H54 (cell line): ENCODE results near the gene LACTBL1.
"Not testable (repeated sequence)": the region's sequence is repeated elsewhere in the genome, so short reads cannot be mapped to it uniquely, and the experiment has no call there.

Experiments
- DNase-seq: peaks from one replicate; pipeline ENCODE4 v3.0.0; 2011; ENCODE audit warnings: low spot score, mixed read lengths; ENCODE audit not compliant: insufficient read length
- FAIRE-seq: peaks from 3 replicates; lab custom pipeline; 2011; peaks lifted over from hg19 to GRCh38; lab: Jason Lieb, UNC
- POLR2A ChIP-seq: IDR thresholded peaks from 2 replicates; pipeline ENCODE4 v1.6.1; 2011; ENCODE audit warnings: low read depth, mild to moderate bottlenecking, low read length

LACTBL1 gene, protein sequence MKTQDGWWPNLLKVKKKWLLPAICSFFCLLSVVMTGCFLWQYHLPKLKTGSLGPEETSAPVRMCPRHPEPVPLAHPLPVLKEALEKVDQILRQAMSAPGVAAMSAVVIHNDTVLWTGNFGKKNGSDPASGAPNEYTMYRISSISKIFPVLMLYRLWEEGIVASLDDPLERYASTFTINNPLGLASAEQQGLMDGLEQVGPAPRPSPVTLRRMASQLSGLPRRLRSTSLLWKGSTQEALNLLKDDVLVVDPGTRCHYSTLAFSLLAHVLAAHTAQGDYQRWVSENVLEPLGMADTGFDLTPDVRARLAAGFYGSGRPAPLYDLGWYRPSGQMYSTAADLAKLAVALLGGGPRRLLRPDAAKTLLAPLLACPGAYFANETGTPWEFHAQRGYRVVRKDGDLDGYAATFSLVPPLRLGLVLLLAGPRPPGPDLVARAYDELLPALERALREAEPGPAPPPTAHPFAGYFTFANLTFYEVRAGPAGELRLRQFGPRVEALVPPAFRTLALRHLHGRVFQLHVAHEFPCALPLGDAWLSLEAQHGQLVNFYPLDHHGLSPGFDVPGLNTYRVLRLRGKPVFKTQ

DNA sequence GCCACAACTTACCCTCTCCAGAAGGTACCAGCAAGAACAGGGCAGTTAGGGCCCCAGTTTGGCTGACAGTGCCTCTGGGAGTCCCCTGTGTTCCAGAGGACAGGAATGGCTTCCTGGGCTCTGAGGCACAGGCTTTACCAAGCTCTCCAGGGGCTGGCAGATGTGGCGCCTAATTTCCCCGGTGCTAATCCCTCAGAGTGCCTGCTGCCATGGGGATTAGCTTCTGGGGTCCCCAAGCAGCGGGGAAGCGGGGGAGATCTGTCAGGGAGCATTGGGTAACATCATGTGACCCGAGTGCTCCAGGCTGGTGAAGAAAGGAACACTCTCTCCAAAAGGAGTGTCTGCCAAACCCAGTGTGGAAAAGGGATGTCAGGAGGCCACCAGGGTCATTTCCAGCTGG lies at the start of gene LACTBL1:
Gene LACTBL1 (minus strand): TSS at position 107 of the 400 bp plus-strand sequence. CDS start 550 bp downstream, outside the sequence.
- DNase-seq (no peak), FAIRE-seq (no peak)
- no peak for TF ChIP-seq POLR2A

DNA sequence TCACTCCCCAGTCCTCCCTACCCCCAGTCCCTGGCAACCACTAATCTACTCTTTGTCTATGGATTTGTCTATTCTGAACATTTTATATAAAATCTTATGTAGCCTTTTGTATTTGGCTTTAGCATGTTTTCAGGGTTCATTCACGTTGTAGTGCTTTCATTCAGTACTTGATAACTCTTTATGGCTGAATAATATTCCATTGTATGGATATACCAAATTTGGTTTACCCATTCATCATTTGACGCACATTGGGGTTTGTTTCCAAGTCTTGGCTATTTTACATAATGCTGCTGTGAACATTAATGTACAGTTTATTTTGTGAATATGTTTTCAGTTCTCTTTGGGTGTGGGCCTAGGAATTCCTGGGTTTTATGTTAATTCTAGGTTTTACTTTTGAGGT lies 49.2 kb upstream of the LACTBL1 start:
- TF ChIP-seq POLR2A = no peak
- no peak for FAIRE-seq
- DNase-seq = no peak

DNA sequence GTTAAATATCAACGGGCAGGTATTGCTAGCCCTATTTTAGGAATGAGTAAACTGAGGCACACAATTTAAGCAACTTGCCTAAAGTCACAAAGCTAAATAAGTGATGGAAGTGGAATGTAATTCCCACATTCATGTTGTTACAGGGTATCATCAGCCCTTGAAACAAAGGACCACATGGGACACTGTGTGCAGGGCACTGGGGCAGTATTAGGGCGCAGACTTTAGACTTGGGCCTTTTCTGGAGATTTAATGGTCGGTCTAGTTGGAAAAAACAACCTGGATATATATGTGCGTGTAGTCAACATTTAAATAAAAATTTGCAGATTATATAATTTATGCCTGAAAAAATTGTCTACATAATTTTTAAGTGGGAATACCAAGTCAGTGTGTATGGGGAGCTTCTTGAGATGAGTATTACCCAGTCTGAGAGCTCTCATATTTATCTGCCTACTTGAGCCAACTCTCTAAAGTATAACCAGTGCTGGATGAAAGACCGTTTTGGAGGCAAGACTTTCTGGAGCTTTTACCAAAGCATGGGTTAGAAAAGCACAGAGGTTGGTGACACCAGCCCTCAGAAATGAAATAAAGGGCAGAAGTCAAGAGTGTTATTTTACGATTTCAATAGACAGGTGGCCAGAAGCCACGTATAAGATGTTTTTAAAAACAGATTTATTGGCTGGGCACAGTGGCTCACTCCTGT lies 48.2 kb upstream of the LACTBL1 start:
- DNase-seq (no peak), FAIRE-seq (no peak)
- no peak for TF ChIP-seq POLR2A

GRCh38 chr1:23019863-23020625 lies 47.4 kb upstream of the LACTBL1 start:
- DNase-seq (no peak), FAIRE-seq (no peak)

GRCh38 chr1:23019094-23019862 lies 46.6 kb upstream of the LACTBL1 start, which contains the start of gene KDM1A:
TSS of gene KDM1A (plus strand) at chr1:23019468. CDS start at chr1:23019597, 129 bp downstream.
- TF ChIP-seq POLR2A = peak; percentile 83
- DNase-seq (peak; percentile 67), FAIRE-seq (peak; percentile 98)

More at GRCh38 chr1:23019863-23020625, 47.4 kb upstream of the LACTBL1 start:
- no peak for TF ChIP-seq POLR2A

DNA sequence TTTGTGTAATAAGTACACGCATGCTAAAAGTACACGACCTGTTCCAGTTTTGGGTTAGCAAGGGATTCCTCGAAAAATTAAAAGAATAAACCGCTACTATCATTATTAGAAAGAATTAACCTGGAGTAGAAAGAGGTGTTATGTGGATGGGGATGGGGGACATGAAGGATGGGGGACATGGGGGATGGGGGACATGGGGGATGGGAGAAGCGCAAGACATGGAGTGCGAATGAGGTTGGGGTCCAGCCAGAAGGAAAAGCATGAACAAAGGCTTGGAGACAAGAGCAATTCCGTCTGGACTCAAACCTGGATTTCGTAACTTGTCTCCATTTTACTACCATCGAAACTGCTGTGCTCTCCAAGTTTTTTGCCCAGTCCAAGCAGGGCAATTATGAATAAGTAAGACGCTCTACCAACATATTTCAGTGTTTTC lies 46.0 kb upstream of the LACTBL1 start:
- FAIRE-seq (no peak), DNase-seq (no peak)
- TF ChIP-seq POLR2A = no peak

GRCh38 chr1:23013657-23014056 lies 41.0 kb upstream of the LACTBL1 start:
- FAIRE-seq (no peak), DNase-seq (peak; percentile 9)
- no peak for TF ChIP-seq POLR2A

- not testable (repeated sequence) for FAIRE-seq, DNase-seq
These were observed 37.4 kb upstream of the LACTBL1 start for GRCh38 chr1:23010025-23010424.

DNA sequence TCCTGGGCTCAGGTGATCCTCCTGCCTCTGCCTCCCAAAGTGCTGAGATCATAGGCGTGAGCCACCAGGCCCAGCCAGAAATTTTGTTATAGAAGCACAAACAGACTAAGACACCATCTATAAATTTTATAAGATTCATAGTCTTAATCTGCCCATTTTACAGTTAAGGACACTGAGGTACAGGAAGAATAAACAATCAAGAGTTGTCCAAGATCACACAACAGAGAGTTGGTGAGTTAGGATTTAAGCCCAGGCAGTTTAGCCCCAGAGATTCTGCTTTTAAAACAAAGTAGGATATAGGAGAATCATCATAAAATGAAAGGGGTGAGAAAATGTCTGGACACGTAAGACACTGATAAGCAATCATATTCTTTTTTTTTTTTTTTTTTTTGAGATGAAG lies 36.2 kb upstream of the LACTBL1 start:
- DNase-seq = no peak
- no peak for TF ChIP-seq POLR2A
- FAIRE-seq = no peak

DNA sequence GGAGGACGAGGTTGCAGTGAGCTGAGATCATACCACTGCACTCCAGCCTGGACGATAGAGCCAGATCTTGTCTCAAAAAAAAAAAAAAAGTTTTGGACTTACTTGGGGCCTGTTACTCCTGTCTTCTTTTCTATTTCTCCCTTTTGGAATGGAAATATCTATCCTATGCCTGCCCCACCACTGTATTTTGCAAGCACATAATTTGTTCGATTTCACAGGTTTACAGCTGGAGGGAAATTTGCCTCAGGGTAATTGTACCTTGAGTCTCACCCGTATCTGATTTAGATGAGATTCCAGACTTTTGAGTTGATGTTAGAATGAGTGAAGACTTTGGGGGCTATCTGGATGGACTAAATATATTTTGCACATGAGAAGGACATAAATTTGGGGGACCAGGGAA lies 34.4 kb upstream of the LACTBL1 start:
- no peak for FAIRE-seq
- no peak for DNase-seq
- TF ChIP-seq POLR2A = no peak

GRCh38 chr1:23004769-23005168 lies 32.1 kb upstream of the LACTBL1 start:
- not testable (repeated sequence) for FAIRE-seq

GRCh38 chr1:23004112-23004511 lies 31.4 kb upstream of the LACTBL1 start:
- FAIRE-seq = no peak
- no peak for DNase-seq
- no peak for TF ChIP-seq POLR2A

More at GRCh38 chr1:23004769-23005168, 32.1 kb upstream of the LACTBL1 start:
- DNase-seq = not testable (repeated sequence)

DNA sequence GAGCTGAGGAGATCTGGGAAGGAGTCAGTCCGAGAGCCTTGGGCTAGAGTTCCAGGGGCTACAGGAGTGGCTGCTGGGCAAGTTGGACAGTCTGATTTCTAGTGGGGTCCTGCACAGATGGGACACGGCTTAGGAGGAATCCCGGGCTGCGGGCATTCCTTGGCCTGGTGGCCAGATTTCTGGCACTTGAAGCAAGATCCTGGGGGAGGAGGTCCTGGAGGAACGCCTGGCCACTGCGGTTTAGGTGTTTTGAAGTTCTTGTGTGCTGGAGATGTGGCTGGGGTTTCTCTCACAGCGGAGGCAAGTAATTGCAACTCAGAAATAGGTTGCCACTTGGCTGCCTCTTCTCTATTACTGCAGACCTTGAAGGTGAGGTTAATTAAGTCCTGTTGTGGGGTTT lies 29.6 kb upstream of the LACTBL1 start:
- DNase-seq, FAIRE-seq: not testable (repeated sequence)

DNA sequence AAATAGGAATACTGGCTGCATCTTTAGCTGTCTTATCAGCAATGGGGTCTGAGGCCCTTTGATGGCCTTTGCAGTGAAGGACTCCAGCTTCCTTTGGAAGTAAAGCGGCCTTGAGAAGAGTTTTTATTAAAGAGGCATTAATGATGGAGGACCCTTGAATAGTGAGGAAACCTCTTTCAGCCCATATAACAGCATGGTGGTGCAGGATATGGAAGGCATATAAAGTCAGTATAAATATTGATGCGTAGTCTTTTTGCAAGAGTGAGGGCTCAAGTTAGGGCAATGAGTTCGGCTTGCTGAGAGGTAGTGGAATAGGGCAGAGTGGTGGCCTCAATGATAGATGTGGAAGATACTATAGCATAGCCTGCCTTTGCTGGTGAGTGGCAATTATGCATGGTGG lies 27.5 kb upstream of the LACTBL1 start:
- not testable (repeated sequence) for DNase-seq, FAIRE-seq

GRCh38 chr1:22997528-22997927 lies 24.9 kb upstream of the LACTBL1 start:
- FAIRE-seq, DNase-seq: not testable (repeated sequence)
